DMS114 treated with DMSO at 0.1 percent for 48 hours (cell line): ENCODE data around the gene ATP6V0D1.
A peak's percentile ranks its signal among the peaks of the same experiment; 100 is the strongest.
"Not testable (repeated sequence)": the region's sequence is repeated elsewhere in the genome, so short reads cannot be mapped to it uniquely, and the experiment has no call there.

Source experiments
- DNase-seq: peaks from one replicate; lab custom pipeline; 2025; ENCODE audit not compliant: unreplicated experiment; lab: John Stamatoyannopoulos, UW

ATP6V0D1 gene

GRCh38 chr16:67480833-67481560, at the start of gene ATP6V0D1:
ATP6V0D1 (minus strand) TSS chr16:67481157; CDS start chr16:67481086, 71 bp downstream.
- DNase-seq, result peak; percentile 94

GRCh38 chr16:67530013-67530939, 49.3 kb upstream of the ATP6V0D1 start:
- peak; percentile 39 for DNase-seq

- DNase-seq, result no peak
These were observed 48.6 kb upstream of the ATP6V0D1 start for GRCh38 chr16:67529582-67530012.

- DNase-seq, result no peak
These were observed 48.1 kb upstream of the ATP6V0D1 start for GRCh38 chr16:67528870-67529581.

- DNase-seq, result no peak
These were observed 47.4 kb upstream of the ATP6V0D1 start, which contains the start of gene RIPOR1 for GRCh38 chr16:67528222-67528869. RIPOR1 (plus strand) TSS chr16:67528829; CDS start chr16:67538447, 9,618 bp downstream.

GRCh38 chr16:67526149-67526791, 45.3 kb upstream of the ATP6V0D1 start:
- no peak for DNase-seq

GRCh38 chr16:67525176-67525860, 44.4 kb upstream of the ATP6V0D1 start:
- DNase-seq, result no peak

- DNase-seq, result peak; percentile 87
These were observed 40.3 kb upstream of the ATP6V0D1 start for GRCh38 chr16:67521095-67521804.

GRCh38 chr16:67519242-67519641, 38.3 kb upstream of the ATP6V0D1 start:
- DNase-seq, result no peak

GRCh38 chr16:67518676-67519075, 37.7 kb upstream of the ATP6V0D1 start:
- DNase-seq, result no peak

GRCh38 chr16:67517661-67518423, 36.9 kb upstream of the ATP6V0D1 start:
- no peak for DNase-seq

GRCh38 chr16:67517155-67517445, 36.1 kb upstream of the ATP6V0D1 start:
- DNase-seq, result no peak

GRCh38 chr16:67516296-67517154, 35.6 kb upstream of the ATP6V0D1 start:
- no peak for DNase-seq

- peak; percentile 69 for DNase-seq
These were observed 33.4 kb upstream of the ATP6V0D1 start for GRCh38 chr16:67514382-67514828.

GRCh38 chr16:67513892-67514291, 32.9 kb upstream of the ATP6V0D1 start:
- not testable (repeated sequence) for DNase-seq

- DNase-seq, result no peak
These were observed 28.1 kb upstream of the ATP6V0D1 start for GRCh38 chr16:67509016-67509415.

GRCh38 chr16:67506468-67506867, 25.5 kb upstream of the ATP6V0D1 start:
- DNase-seq, result no peak
